OCI-LY1 (cell line): ENCODE results near the gene C1QTNF3.

Source experiments
- H2AFZ ChIP-seq: fragments of 200-600 bp; sonication (generic), shearing (Covaris generic); 2 replicates; pipeline ENCODE4 v1.6.0; 2014; ENCODE audit warnings: antibody characterized with exemption, mild to moderate bottlenecking, low read length
- H3F3A ChIP-seq: fragments of 200-600 bp; sonication (generic), shearing (Covaris generic); 2 replicates; pipeline ENCODE4 v1.6.0; 2014; ENCODE audit warnings: mild to moderate bottlenecking, antibody characterized with exemption, low read length, moderate library complexity; ENCODE audit not compliant: insufficient read depth
- H3K27ac ChIP-seq: fragments of 200-600 bp; sonication (generic); 2 replicates; pipeline ENCODE4 v1.5.1; 2014; ENCODE audit warnings: low read length, mixed run types, mild to moderate bottlenecking, low read depth; ENCODE audit not compliant: poor library complexity, severe bottlenecking
- H3K27me3 ChIP-seq: fragments of 200-600 bp; sonication (generic); 2 replicates; pipeline ENCODE4 v1.6.0; 2014; ENCODE audit warnings: antibody characterized with exemption, mild to moderate bottlenecking, low read length, moderate library complexity; ENCODE audit not compliant: insufficient read depth
- H3K36me3 ChIP-seq: fragments of 200-600 bp; sonication (generic); 2 replicates; pipeline ENCODE4 v1.6.1; 2014; ENCODE audit warnings: mild to moderate bottlenecking, antibody characterized with exemption, low read length, moderate library complexity, mixed read lengths; ENCODE audit not compliant: insufficient read depth
- H3K4me1 ChIP-seq: fragments of 200-600 bp; sonication (generic); 2 replicates; pipeline ENCODE4 v1.5.1; 2014; ENCODE audit warnings: mild to moderate bottlenecking, low read length, moderate library complexity; ENCODE audit not compliant: insufficient read depth, severe bottlenecking
- H3K4me2 ChIP-seq: fragments of 200-600 bp; sonication (generic), shearing (Covaris generic); 2 replicates; pipeline ENCODE4 v1.6.1; 2014; ENCODE audit warnings: low read length
- H3K4me3 ChIP-seq: fragments of 200-600 bp; sonication (generic); 2 replicates; pipeline ENCODE4 v1.5.1; 2014; ENCODE audit warnings: low read length, low read depth, mild to moderate bottlenecking, mixed read lengths; ENCODE audit not compliant: poor library complexity, severe bottlenecking
- H3K79me2 ChIP-seq: fragments of 200-600 bp; shearing (Covaris generic); 2 replicates; pipeline ENCODE4 v1.6.1; 2016; ENCODE audit warnings: mixed run types, low read length, mixed read lengths; ENCODE audit not compliant: insufficient read depth
- H3K9ac ChIP-seq: fragments of 200-600 bp; sonication (generic), shearing (Covaris generic); 2 replicates; pipeline ENCODE4 v1.6.1; 2014; ENCODE audit warnings: mild to moderate bottlenecking, low read length, mixed read lengths
- H3K9me2 ChIP-seq: fragments of 200-600 bp; sonication (generic), shearing (Covaris generic); 2 replicates; pipeline ENCODE4 v1.6.1; 2014; ENCODE audit warnings: low read depth, mild to moderate bottlenecking, low read length, mixed read lengths
- H3K9me3 ChIP-seq: fragments of 200-600 bp; shearing (Covaris generic); 2 replicates; pipeline ENCODE4 v1.6.1; 2014; ENCODE audit warnings: low read length, mixed read lengths
- H4K20me1 ChIP-seq: fragments of 200-600 bp; sonication (generic), shearing (Covaris generic); 2 replicates; pipeline ENCODE4 v1.6.0; 2016; ENCODE audit warnings: mild to moderate bottlenecking, low read length; ENCODE audit not compliant: insufficient read depth
- CTCF ChIP-seq: fragments of 200-600 bp; sonication (generic), shearing (Covaris generic); IDR thresholded peaks from 2 replicates; pipeline ENCODE4 v1.5.1; 2017; ENCODE audit warnings: mild to moderate bottlenecking, antibody characterized with exemption, low read length, moderate library complexity, mixed read lengths
- EZH2 ChIP-seq: fragments of 200-600 bp; sonication (generic), shearing (Covaris generic); IDR thresholded peaks from 2 replicates; pipeline ENCODE4 v1.8.0; 2017; ENCODE audit warnings: borderline replicate concordance, mixed run types, mild to moderate bottlenecking, antibody characterized with exemption, low read length, moderate library complexity, mixed read lengths

The C1QTNF3 gene

DNA sequence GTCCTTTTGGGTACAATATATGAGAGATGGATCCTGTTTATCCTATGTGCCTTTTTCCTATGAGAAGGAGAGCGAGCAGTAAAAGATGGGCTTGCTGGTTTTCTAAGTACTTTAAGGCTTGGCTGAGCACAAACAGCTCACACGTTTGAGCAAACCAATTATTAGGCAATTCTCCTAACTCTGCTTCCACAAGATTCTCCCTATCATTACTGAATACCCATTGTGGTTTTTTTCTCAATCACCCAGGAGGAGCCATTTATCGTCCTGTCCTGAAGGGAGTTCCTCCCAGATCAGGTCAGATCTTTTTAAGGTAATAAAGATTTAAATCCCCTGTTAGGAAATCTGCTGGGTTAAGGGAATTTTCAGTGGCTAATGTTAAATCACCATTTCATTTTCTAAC is 19.4 kb upstream of the C1QTNF3 start:
- H3K27ac ChIP-seq, result no peak overlapping the region

GRCh38 chr5:34061993-34062392 is 19.0 kb upstream of the C1QTNF3 start:
- Histone ChIP-seq H3K4me1 (no peaks in the 10 kb centered on the region), H2AFZ (no peak overlapping the region), H3K79me2 (no peaks in the 10 kb centered on the region), H3K9me3 (no peaks in the 10 kb centered on the region), H3K27me3 (no peaks in the 10 kb centered on the region), H4K20me1 (no peaks in the 10 kb centered on the region), H3K4me3 (no peak overlapping the region), H3K9me2 (no peaks in the 10 kb centered on the region), H3K9ac (no peak overlapping the region), H3F3A (no peaks in the 10 kb centered on the region), H3K27ac (no peak overlapping the region), H3K36me3 (no peaks in the 10 kb centered on the region), H3K4me2 (no peak overlapping the region)
- TF ChIP-seq EZH2 (no peak), CTCF (no peak)

More for the DNA sequence above, 19.4 kb upstream of the C1QTNF3 start:
- Histone ChIP-seq H3K27me3 (no peaks in the 10 kb centered on the region), H3K4me2 (no peak overlapping the region), H3K4me3 (no peak overlapping the region), H4K20me1 (no peaks in the 10 kb centered on the region), H3K9me2 (no peaks in the 10 kb centered on the region), H2AFZ (no peak overlapping the region), H3K36me3 (no peaks in the 10 kb centered on the region), H3K9ac (no peak overlapping the region), H3F3A (no peaks in the 10 kb centered on the region), H3K4me1 (no peaks in the 10 kb centered on the region), H3K9me3 (no peaks in the 10 kb centered on the region), H3K79me2 (no peaks in the 10 kb centered on the region)
- TF ChIP-seq EZH2 (no peak), CTCF (no peak)

DNA sequence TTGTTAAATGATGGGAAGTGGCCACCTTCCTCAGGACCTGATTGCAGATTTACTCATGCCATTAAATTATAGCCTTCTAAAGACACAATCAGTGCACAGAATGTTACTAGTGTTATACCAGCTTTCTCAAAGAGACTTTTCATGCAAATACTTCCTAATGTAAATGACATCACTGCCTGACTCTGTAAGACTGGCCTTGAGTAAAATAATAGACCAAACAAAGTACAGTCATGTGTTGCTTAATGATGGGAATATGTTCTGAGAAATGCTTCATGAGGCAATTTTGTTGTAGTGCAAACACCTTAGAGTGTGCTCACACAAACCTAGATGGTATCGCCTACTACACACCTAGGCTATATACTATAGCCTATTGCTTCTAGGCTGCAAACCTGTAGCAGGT is 17.0 kb upstream of the C1QTNF3 start:
- H3K9me3 ChIP-seq, result no peaks in the 10 kb centered on the region
- no peak overlapping the region for H3K4me2 ChIP-seq
- no peaks in the 10 kb centered on the region for H3K27me3 ChIP-seq
- no peaks in the 10 kb centered on the region for H3K36me3 ChIP-seq
- H3F3A ChIP-seq, result no peaks in the 10 kb centered on the region
- no peaks in the 10 kb centered on the region for H3K4me1 ChIP-seq
- H3K9ac ChIP-seq, result no peak overlapping the region
- no peak overlapping the region for H2AFZ ChIP-seq
- H4K20me1 ChIP-seq, result no peaks in the 10 kb centered on the region
- TF ChIP-seq EZH2 (no peak), CTCF (no peak)
- no peak overlapping the region for H3K4me3 ChIP-seq
- H3K79me2 ChIP-seq, result no peaks in the 10 kb centered on the region
- H3K27ac ChIP-seq, result no peak overlapping the region
- no peaks in the 10 kb centered on the region for H3K9me2 ChIP-seq
